ENCODE results near the gene BRD9.

GRCh38 chr5:875931-876330 is 16.7 kb downstream of the BRD9 start:
- no peak for TF ChIP-seq POLR2A (IDR thresholded peaks at IDR 0.05)
- no peak for TF ChIP-seq CTCF (IDR thresholded peaks at IDR 0.05)

Data from adrenal gland (tissue), 5 donors.